ENCODE results near the gene CHID1.

CHID1 gene

GRCh38 chr11:910589-911030 lies at the start of gene CHID1:
TSS of gene CHID1 (minus strand) at chr11:910810. CDS start at chr11:904816, 5,994 bp downstream.
- FAIRE-seq = no peak

- no peak for FAIRE-seq
Measured at GRCh38 chr11:959608-960007, 49.0 kb upstream of the CHID1 start.

GRCh38 chr11:959027-959426 lies 48.4 kb upstream of the CHID1 start:
- no peak for FAIRE-seq

- FAIRE-seq = no peak
Measured at GRCh38 chr11:958101-958500, 47.5 kb upstream of the CHID1 start.

- no peak for FAIRE-seq
Measured at GRCh38 chr11:957212-957920, 46.8 kb upstream of the CHID1 start.

- FAIRE-seq = no peak
Measured at GRCh38 chr11:955154-956063, 44.8 kb upstream of the CHID1 start.

- no peak for FAIRE-seq
Measured at GRCh38 chr11:954392-955153, 44.0 kb upstream of the CHID1 start.

- FAIRE-seq = no peak
Measured at GRCh38 chr11:953512-953911, 42.9 kb upstream of the CHID1 start.

- FAIRE-seq = no peak
Measured at GRCh38 chr11:952406-953385, 42.1 kb upstream of the CHID1 start.

- FAIRE-seq = no peak
Measured at GRCh38 chr11:951507-951906, 40.9 kb upstream of the CHID1 start.

GRCh38 chr11:947744-948143 lies 37.1 kb upstream of the CHID1 start:
- no peak for FAIRE-seq

GRCh38 chr11:945986-946385 lies 35.4 kb upstream of the CHID1 start:
- no peak for FAIRE-seq

GRCh38 chr11:944711-945470 lies 34.3 kb upstream of the CHID1 start:
- FAIRE-seq = no peak

- FAIRE-seq = no peak
Measured at GRCh38 chr11:942823-943222, 32.2 kb upstream of the CHID1 start.

GRCh38 chr11:940496-941135 lies 30.0 kb upstream of the CHID1 start:
- FAIRE-seq = no peak

GRCh38 chr11:937841-938261 lies 27.2 kb upstream of the CHID1 start:
- FAIRE-seq = no peak

GRCh38 chr11:936199-936598 lies 25.6 kb upstream of the CHID1 start:
- no peak for FAIRE-seq

GRCh38 chr11:934527-934926 lies 23.9 kb upstream of the CHID1 start:
- FAIRE-seq = no peak

GRCh38 chr11:933936-934335 lies 23.3 kb upstream of the CHID1 start:
- no peak for FAIRE-seq

GRCh38 chr11:933142-933851 lies 22.7 kb upstream of the CHID1 start:
- FAIRE-seq = no peak

Data from A204.1 (cell line).